Neural crest cell (in vitro differentiated cells): ENCODE measurements around the gene CNNM1. TPM values are rescaled to one million over a fixed set of nuclear protein-coding genes. Genes with fewer than 3 reads are reported as not detected.

Source experiments
- DNase-seq: peaks from one replicate; pipeline ENCODE4 v3.0.0; 2021; ENCODE audit warnings: low read depth, mixed read lengths, low spot score
- H3K27ac Mint-ChIP-seq: one replicate; pipeline ENCODE4 v1.8.0; 2021; ENCODE audit warnings: mild to moderate bottlenecking, mixed read lengths; ENCODE audit not compliant: unreplicated experiment
- H3K27me3 Mint-ChIP-seq: 2 replicates; pipeline ENCODE4 v1.8.0; 2021; ENCODE audit warnings: low read depth, mild to moderate bottlenecking, mixed read lengths
- H3K36me3 Mint-ChIP-seq: 2 replicates; pipeline ENCODE4 v1.8.0; 2021; ENCODE audit warnings: low read depth, mild to moderate bottlenecking, mixed read lengths
- H3K4me1 Mint-ChIP-seq: 2 replicates; pipeline ENCODE4 v1.8.0; 2021; ENCODE audit warnings: mixed read lengths
- H3K4me3 Mint-ChIP-seq: one replicate; pipeline ENCODE4 v1.8.0; 2021; ENCODE audit warnings: mild to moderate bottlenecking, mixed read lengths
- H3K9me3 Mint-ChIP-seq: 2 replicates; pipeline ENCODE4 v1.8.0; 2021; ENCODE audit warnings: mixed read lengths
- total RNA-seq: library from RNA; stranded (reverse); gene quantifications from 2 replicates; pipeline ENCODE4 v1.2.1, GENCODE V29; 2021
- TF ChIP-seq, protein P1 (sequence below): fragments of 200-600 bp; sonication (generic); conservative IDR thresholded peaks from 2 replicates; pipeline ENCODE4 v1.5.0; 2021; ENCODE audit warnings: antibody characterized with exemption, mild to moderate bottlenecking

Gene CNNM1
- total RNA-seq, 1 donor from 2014 or later, result 2.0 TPM

DNA sequence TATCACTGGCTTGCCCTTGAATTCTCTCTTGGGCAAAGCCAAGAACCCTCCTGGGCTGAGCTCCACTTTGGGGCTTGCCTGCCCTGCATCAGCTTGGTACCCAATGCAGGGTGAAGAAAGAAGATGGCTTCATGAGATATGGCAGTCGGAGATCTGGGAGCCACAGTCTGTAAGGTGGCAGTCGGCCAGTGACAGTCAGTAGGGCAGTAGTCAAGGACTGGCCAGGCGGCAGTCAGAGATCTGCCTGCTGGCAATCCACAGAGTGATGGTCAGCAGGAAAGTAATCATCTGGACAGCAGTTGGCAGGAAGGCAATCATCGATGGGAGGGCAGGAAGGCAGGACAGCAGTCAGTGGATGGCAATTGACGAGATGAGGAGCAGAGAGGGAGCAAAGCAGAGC, 32.6 kb upstream of the CNNM1 start:
- no peaks in the 10 kb centered on the region for H3K36me3 Mint-ChIP-seq
- H3K9me3 Mint-ChIP-seq, result peaks cover 5% of the 10 kb centered on the region
- TF ChIP-seq, protein P1, sequence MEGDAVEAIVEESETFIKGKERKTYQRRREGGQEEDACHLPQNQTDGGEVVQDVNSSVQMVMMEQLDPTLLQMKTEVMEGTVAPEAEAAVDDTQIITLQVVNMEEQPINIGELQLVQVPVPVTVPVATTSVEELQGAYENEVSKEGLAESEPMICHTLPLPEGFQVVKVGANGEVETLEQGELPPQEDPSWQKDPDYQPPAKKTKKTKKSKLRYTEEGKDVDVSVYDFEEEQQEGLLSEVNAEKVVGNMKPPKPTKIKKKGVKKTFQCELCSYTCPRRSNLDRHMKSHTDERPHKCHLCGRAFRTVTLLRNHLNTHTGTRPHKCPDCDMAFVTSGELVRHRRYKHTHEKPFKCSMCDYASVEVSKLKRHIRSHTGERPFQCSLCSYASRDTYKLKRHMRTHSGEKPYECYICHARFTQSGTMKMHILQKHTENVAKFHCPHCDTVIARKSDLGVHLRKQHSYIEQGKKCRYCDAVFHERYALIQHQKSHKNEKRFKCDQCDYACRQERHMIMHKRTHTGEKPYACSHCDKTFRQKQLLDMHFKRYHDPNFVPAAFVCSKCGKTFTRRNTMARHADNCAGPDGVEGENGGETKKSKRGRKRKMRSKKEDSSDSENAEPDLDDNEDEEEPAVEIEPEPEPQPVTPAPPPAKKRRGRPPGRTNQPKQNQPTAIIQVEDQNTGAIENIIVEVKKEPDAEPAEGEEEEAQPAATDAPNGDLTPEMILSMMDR, result no peak
- no peaks in the 10 kb centered on the region for H3K27me3 Mint-ChIP-seq
- DNase-seq, result no peak
- no peak overlapping the region for H3K4me3 Mint-ChIP-seq
- peaks cover 6% of the 10 kb centered on the region for H3K4me1 Mint-ChIP-seq
- H3K27ac Mint-ChIP-seq, result no peak overlapping the region

DNA sequence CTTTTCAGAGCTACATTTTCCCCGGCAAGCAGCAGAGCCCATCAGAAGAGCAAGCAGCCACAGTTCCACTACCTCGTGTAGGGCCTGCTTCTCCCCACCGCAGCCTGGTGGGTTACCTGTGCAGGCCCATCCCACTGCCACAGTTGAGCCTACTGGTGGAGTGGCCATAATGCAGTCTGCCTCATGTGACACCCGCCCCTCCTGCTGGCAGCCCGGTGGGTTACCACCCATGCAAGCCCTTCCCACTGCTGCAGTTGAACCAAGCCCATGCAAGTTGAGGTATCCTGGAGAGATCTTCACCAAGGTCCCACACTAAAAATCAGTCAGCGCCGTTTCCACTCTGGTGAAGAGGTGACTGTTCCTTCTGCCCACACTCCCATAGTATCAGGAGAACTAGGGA, 32.1 kb upstream of the CNNM1 start:
- Mint-ChIP-seq H3K9me3 (peaks cover 5% of the 10 kb centered on the region), H3K27ac (no peak overlapping the region), H3K4me3 (no peak overlapping the region), H3K27me3 (no peaks in the 10 kb centered on the region), H3K4me1 (peaks cover 6% of the 10 kb centered on the region), H3K36me3 (no peaks in the 10 kb centered on the region)
- TF ChIP-seq, protein P1, result no peak
- no peak for DNase-seq

DNA sequence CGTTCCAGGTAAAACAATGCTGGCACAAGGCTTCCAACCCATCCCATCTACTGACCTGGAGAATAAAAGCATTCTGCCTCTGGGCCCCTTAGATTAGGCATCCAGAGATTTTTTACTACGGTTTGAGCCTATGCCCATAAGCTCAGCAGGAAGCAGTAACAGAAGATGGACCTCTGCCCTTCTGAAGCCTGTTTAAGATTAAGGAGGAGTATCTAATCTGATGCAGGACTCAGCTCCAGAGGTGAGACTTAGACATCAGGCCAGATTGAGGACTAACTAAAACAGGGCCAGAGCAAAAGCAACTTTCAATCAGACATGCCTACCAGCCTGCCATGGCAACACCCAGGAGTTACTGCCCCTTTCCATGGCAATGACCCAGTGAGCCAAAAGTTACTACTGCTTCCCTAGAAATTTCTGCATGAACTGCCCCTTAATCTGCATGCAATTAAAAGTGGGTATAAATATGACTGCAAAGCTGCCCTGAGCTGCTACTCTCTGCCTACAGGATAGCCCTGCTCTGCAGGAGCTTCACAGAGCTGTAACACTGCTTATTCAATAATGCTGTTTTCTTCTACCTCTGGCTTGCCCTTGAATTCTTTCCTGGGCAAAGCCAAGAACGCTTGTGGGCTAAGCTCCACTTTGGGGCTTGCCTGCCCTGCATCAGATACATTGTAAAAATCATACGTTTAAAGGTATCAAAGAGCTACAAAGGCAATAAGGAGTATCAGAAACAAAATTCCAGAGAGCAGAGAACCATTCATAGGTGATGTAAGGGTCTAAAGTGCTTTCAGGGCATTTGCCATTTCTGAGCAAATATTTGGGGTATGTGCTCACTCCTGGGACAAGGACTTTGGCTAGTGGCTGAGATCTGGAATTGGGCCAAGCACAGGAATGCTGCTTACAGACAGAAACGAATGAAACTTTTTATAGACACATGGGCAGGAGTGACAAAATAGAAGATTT, 25.0 kb upstream of the CNNM1 start:
- DNase-seq, result no peak
- TF ChIP-seq, protein P1, result no peak
- H3K4me1 Mint-ChIP-seq, result peaks cover 6% of the 10 kb centered on the region
- H3K27ac Mint-ChIP-seq, result no peak overlapping the region
- H3K27me3 Mint-ChIP-seq, result peaks cover 5% of the 10 kb centered on the region
- H3K4me3 Mint-ChIP-seq, result no peak overlapping the region
- peaks cover 8% of the 10 kb centered on the region for H3K9me3 Mint-ChIP-seq
- peaks cover 6% of the 10 kb centered on the region for H3K36me3 Mint-ChIP-seq

DNA sequence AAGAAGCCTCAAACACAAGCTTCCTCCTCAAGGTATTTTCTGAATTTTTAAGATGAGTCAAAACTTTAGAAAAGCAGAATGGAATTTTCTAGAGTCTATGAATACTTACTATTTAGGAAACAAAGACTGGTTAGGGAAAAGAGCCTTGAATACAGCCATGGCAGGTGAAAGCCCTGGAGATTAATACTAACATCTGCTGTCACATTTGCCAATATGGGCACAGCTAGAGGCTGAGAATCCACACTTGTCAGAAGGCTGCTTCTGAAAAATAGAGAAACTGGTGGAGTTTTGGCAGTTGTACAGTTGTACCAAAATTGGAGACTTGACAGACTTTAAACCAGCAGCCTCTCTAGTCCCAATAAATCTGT, 24.3 kb upstream of the CNNM1 start:
- Mint-ChIP-seq H3K4me1 (peaks cover under 1% of the 10 kb centered on the region), H3K4me3 (no peak overlapping the region), H3K36me3 (peaks cover 6% of the 10 kb centered on the region), H3K9me3 (peaks cover 7% of the 10 kb centered on the region), H3K27ac (no peak overlapping the region), H3K27me3 (peaks cover 5% of the 10 kb centered on the region)
- DNase-seq, result no peak
- TF ChIP-seq, protein P1, result no peak

DNA sequence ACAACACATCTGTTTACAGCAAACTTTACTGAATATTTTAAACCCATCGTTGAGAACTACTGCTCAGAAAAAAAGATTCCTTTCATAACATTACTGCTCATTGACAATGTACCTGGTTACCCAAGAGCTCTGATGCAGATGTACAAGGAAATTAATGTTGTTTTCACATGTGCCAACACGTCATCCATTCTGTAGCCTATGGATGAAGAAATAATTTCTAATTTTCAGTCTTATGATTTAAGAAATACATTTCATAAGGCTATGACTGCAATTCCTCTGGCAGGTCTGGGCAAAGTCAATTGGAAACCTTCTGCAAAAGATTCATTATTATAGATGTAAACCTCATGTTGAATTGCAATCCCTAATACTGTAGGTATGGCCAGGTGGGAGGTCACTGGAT, 16.7 kb upstream of the CNNM1 start:
- Mint-ChIP-seq H3K27me3 (peaks cover 3% of the 10 kb centered on the region), H3K9me3 (peaks cover 11% of the 10 kb centered on the region), H3K36me3 (peaks cover 6% of the 10 kb centered on the region), H3K27ac (no peak overlapping the region), H3K4me1 (no peaks in the 10 kb centered on the region), H3K4me3 (no peak overlapping the region)
- TF ChIP-seq, protein P1, result no peak
- DNase-seq, result no peak
